Left cardiac atrium (tissue), 4 donors: ENCODE measurements around the gene SLC43A2. TPM values are rescaled to one million over a fixed set of nuclear protein-coding genes. Genes with fewer than 3 reads are reported as not detected.
"Not testable (repeated sequence)": the region's sequence is repeated elsewhere in the genome, so short reads cannot be mapped to it uniquely, and the experiment has no call there.

Experiments
- ATAC-seq, 2 donors: fragments of 200-7000 bp; cut with Tn5 transposase; one replicate each; pipeline ENCODE4 v1.9.1; 2020; ENCODE audit warnings: mild to moderate bottlenecking in 2 of 2, moderate library complexity in 2 of 2
- DNase-seq: peaks from one replicate; pipeline ENCODE4 v3.0.0-alpha.2; 2020
- intact Hi-C, 2 donors: fragments of 100-400 bp; cut with DNase I; formaldehyde crosslinking; loops; one replicate each; pipeline versions ENCODE4 v1.14.1 to v1.15.1; 2022 to 2023
- total RNA-seq, 2 donors: library from RNA; stranded (reverse); fragmentation: NEBNext Ultra II Directional; extraction: Animal tissue kit (Norgen Biotek cat#: 25700); gene quantifications; one replicate each; pipeline ENCODE4 v1.2.1, GENCODE V29; 2021
- donor health status: DM: no; HTN: yes; CAD: no.
- donor health status: DM: no; HTN: yes; CAD: no; lungs with severe emphysema.
- donor health status: DM: yes; HTN: yes; CAD: no.
- donor health status: Dilated cardiomyopathy.

The SLC43A2 gene
- total RNA-seq, 2 donors from 2014 or later = 7.4 to 8.2 TPM

- ATAC-seq = no peak
- DNase-seq = no peak
Observed at GRCh38 chr17:1574697-1575471, 53.8 kb downstream of the SLC43A2 start.

GRCh38 chr17:1573932-1574696 lies 54.5 kb downstream of the SLC43A2 start:
- ATAC-seq (peak; percentile 57 to 71), DNase-seq (peak; percentile 92)
- intact Hi-C loops = loop anchor here (2.0 to 5.0 kb wide), 2 partner anchors 55 to 73 kb away; partner anchors contain the start of genes SLC43A2 (in 2 of the 2), RILP (in 1 of the 2) and SCARF1 (in 1 of the 2)

More at GRCh38 chr17:1574697-1575471, 53.8 kb downstream of the SLC43A2 start:
- intact Hi-C loops = loop anchor here (2.0 to 5.0 kb wide), 2 partner anchors 54 to 72 kb away; partner anchors contain the start of genes SLC43A2 (in 2 of the 2), RILP (in 1 of the 2) and SCARF1 (in 1 of the 2)

DNA sequence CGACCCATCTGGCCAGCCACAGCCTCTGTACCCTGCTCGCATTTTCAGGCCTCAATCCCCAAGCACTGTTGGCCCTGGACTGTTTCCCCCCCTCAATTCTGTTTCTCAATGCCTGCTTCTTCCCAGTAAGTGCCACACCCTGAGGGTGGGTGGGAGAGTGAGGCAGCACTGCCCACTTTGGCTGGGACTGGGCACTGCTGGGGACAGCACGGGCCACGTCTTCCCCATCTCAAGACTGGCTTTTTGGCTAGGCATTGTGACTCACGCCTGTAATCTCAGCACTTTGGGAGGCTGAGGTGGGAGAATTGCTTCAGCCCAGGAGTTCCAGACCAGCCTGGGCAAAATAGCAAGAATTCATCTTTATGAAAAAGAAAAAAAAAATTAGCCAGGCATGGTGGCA lies 56.0 kb downstream of the SLC43A2 start:
- ATAC-seq, DNase-seq: not testable (repeated sequence)
- intact Hi-C loops = loop anchor here in 1 of 2 donors (5.0 kb wide), 1 partner anchor 75 kb away; the partner anchor contains the start of genes RILP and SCARF1

- DNase-seq = no peak
- no peak for ATAC-seq
- intact Hi-C loops = loop anchor here in 1 of 2 donors (5.0 kb wide), 1 partner anchor 76 kb away; the partner anchor contains the start of genes RILP and SCARF1
Observed at GRCh38 chr17:1571341-1571704, 57.3 kb downstream of the SLC43A2 start.

- no peak for ATAC-seq
- intact Hi-C loops = no loop called here
- DNase-seq = no peak
Observed at GRCh38 chr17:1568950-1569810, 59.5 kb downstream of the SLC43A2 start.

- no peak for DNase-seq
- ATAC-seq = no peak
- intact Hi-C loops = no loop called here
Observed at GRCh38 chr17:1566505-1567199, 62.0 kb downstream of the SLC43A2 start.

GRCh38 chr17:1565877-1566276 lies 62.8 kb downstream of the SLC43A2 start:
- ATAC-seq = no peak
- intact Hi-C loops = no loop called here
- DNase-seq = no peak

- intact Hi-C loops = no loop called here
- DNase-seq (no peak), ATAC-seq (no peak)
Observed at GRCh38 chr17:1563786-1564613, 64.6 kb downstream of the SLC43A2 start.

GRCh38 chr17:1563471-1563785 lies 65.2 kb downstream of the SLC43A2 start:
- intact Hi-C loops, DNase-seq, ATAC-seq: not testable (repeated sequence)

GRCh38 chr17:1562176-1562643 lies 66.4 kb downstream of the SLC43A2 start:
- peak; percentile 39 to 60 for ATAC-seq
- intact Hi-C loops = no loop called here

DNA sequence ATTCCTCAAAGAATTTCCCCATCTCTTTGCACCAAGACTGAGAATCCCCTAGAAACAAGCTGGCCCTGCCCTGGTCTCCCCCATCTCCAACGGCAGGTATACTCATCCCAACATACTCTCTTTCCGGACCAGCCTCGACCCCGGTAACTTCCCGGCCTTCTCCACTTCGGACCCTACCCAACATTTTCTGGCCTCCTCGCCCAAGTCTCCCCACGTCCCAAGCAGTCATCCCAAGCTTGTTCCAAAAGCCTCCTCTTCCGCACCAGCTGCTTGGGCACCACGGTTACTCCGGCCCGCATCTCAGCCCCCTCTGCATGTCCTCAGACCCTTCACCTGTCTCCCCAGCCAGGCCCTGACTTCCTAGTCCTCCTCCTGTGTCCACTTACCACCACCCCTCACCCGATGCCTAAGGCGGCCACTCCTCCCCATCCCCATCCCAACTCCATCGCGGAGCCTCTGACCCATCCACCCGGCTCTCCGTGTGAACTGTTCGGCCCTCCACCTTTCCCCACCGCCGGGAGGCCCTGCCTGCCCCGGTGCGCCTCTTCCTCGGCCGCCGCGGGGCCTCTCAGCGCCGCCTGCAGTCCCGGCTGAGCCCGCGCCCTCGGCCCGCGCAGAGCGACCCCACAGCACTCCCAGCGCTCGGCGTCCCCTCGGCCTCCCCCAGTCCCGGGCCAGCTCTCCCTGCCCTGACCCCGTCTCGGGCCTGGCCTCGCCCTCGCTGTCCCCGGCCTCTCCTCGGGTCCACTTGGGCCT lies 67.0 kb downstream of the SLC43A2 start:
- intact Hi-C loops = no loop called here
- ATAC-seq (peak; percentile 42 to 49), DNase-seq (peak; percentile 44)

More at GRCh38 chr17:1562176-1562643, 66.4 kb downstream of the SLC43A2 start:
- peak; percentile 65 for DNase-seq

- no peak for DNase-seq
- intact Hi-C loops = no loop called here
- no peak for ATAC-seq
Observed at GRCh38 chr17:1560858-1561355, 67.7 kb downstream of the SLC43A2 start.

- ATAC-seq = no peak
- intact Hi-C loops = no loop called here
- no peak for DNase-seq
Observed at GRCh38 chr17:1560101-1560857, 68.4 kb downstream of the SLC43A2 start.

- intact Hi-C loops = no loop called here
- ATAC-seq (no peak), DNase-seq (no peak)
Observed at GRCh38 chr17:1559047-1560043, 69.3 kb downstream of the SLC43A2 start.

- no peak for DNase-seq
- no peak for ATAC-seq
- intact Hi-C loops = no loop called here
Observed at GRCh38 chr17:1558401-1558800, 70.2 kb downstream of the SLC43A2 start.
